GM18502 (cell line): ENCODE data around the gene UBE2E2.

Experiments
- ATAC-seq: cut with Tn5 transposase; IDR thresholded peaks from one replicate; pipeline ENCODE4 v1.9.1; 2021; ENCODE audit warnings: mild to moderate bottlenecking; ENCODE audit not compliant: unreplicated experiment, poor library complexity

UBE2E2 gene

GRCh38 chr3:23425410-23425809, 222.3 kb downstream of the UBE2E2 start:
- ATAC-seq, result no peak

DNA sequence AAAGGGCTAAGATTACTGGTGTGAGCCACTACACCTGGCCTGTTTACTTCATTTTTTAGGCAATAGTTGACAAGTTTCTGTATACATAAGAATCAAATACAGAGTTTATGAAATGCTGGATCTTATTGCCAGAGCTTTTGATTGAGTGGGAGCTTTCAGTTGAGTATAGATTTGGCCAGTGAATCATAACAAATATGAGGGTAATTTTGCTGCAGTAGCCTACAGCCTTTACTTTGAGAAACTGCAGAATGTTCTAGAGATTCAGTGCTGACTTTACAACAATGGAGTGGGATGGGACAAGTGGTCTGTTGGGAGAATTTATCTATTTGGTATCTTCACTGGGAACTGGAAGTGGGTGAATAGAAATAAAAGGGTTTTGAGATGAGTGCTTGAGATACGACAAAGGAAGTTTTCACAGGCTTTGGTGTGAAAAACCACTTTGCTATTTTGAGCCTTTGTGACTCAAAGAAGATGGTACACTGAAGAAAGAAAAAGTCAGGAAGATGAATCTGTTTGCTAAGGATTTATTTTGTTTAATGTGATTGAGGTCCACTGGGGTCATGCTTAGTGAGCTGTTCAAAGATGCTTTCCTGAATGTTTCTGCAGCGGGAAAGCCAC, 227.8 kb downstream of the UBE2E2 start:
- no peak for ATAC-seq

DNA sequence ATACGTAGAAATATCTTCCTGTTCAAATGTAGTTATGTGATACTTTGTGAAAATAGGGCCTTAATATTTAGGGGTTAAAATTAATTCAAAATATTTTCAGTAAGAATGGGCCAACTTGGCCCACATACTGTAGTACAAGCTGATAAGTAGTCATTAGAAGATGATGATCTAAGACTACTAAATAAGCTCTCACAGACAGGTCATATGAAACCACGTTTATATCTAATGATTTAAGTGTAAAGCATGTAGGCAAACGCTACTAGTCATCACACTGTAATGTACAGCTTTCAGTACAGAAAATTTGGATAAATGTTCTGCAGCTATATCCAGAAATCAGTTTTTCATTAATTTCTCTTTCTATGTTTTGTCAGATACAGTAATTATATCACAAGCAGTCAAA, 228.6 kb downstream of the UBE2E2 start:
- ATAC-seq, result no peak

DNA sequence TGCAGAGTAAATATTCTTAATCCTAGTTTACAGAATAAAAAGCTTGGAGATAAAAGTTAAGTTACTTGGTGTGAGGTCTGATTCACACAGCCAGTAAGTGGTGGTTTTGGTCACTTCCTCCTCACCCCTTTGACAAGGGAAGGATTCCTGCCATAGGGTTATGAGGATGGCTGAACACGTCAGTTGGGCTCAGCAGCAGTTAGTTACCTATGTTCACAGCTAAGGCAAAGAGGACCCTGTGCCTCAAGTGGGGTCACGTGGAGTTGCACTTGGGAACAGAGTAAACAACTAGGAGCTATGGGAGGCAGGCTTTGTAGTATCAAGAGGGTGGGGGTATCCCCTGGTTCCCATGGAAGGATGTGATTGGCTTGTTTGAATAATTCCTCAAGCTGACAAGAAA, 232.2 kb downstream of the UBE2E2 start:
- no peak for ATAC-seq

DNA sequence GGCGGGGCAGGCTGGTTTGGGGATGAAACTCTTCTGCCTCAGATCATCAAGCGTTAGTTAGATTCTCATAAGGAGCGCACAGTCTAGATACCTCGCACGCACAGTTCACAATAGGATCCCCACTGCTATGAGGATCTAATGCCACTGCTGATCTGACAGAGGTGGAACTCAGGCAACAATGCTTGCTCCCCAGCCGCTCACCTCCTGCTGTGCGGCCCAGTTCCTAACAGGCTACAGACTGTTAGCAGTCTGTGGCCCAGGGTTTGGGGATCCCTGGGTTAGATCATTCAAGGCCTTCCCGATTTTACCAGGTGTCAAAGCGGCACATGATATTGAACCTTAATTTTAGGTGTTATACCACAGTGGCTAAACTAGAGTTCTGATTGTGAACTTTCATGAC, 232.8 kb downstream of the UBE2E2 start:
- no peak for ATAC-seq

- ATAC-seq, result no peak
Observed at GRCh38 chr3:23437484-23438145, 234.5 kb downstream of the UBE2E2 start.

GRCh38 chr3:23438657-23439056, 235.5 kb downstream of the UBE2E2 start:
- ATAC-seq, result peak; percentile 57

DNA sequence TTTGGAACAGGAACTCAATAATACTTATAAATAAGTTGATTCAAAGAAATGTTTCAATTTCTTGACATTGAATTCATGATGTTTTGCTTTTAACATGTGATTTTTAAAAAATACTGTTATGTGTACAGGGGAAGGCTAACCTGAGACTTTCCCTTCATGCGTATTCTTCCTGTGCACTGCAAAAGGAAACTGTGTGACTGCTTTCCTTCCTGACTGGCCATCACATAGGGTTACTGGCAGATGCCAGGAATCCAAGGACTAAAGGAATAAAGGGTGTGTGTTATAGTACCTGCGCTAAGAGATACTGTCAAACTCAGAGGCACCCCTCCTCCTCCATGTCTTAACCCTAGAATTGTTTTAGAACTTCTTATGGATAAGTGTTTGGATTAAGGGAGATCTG, 236.0 kb downstream of the UBE2E2 start:
- ATAC-seq, result no peak

- no peak for ATAC-seq
Observed at GRCh38 chr3:23440416-23441294, 237.5 kb downstream of the UBE2E2 start.

DNA sequence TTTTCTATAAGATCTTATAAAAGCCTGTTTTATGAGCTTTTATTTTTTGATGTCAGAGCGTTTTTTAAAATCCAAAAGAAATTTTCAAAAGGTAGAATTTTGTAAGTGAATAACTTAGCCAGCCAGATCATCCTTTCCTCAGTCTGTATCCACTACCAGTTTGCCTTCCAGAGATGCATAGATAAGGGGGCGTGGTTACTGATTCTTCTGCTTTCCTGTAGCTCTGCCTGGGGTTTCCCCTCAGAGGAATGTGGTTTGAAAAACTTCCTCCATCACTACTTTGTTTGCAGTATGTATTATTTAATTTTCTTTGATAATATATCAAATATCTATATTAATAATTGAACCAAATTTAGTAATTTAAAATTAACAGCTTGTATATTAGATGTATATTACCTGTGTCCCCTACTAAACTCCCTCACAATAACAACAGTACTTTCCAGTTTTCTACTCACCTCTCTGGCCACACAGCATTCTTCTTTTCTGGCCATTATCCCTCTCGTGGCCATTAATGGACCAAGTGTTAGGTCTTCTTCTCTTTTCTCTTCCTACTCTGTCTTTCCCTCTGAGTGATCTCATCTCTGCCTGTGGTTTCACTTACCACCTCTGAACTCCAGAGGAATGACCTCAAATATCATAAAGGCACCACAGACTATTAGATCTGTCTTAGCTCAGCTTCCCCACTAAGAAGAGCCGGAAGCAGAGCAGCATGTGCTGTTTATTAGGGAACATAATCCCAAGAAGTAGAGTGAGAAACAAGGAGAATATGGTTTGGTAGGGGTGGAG, 239.7 kb downstream of the UBE2E2 start:
- ATAC-seq, result peak; percentile 66

DNA sequence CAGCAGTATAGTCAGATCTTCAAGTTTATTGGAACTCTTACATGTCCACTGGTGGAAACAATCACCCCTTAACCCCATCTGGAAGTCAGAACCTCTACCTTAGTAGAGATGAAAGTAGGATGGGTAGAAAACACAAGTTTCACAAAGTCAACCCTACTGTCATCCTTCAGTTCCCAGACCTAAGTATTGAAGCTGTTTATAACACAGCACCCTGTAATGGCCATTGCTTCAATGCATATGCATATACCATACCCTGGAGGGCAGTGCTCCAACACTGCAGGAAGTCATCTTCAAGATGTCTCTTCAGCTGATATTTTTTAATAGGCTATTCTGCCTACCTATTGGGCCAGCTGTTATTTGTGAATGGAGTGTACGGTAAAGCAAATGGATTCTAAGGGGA, 241.3 kb downstream of the UBE2E2 start:
- ATAC-seq, result no peak

- no peak for ATAC-seq
Observed at GRCh38 chr3:23446301-23446700, 243.2 kb downstream of the UBE2E2 start.

DNA sequence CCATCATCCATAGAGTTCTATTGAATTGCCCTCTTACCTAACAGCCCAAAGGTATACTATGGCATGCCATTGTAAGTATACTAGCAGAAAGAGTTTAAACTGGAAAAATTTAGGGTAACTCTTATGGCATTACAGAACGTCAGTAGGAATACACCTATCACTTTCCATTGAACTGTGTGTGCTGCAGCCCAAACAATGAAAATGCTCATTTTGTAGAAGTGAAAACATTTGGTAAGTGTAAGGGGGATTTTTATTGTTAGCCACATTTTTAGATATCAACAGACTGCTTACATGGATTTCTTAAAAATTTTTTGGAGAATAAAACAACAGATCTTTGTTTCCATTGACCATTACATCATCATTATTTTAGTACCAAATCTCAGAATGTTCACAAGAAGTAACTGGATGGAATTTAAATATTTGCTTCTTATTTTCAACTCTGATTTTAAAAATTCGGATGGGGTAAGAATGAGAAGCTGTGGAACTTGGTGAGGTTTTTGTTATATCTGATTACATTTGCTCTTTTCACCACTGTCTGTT, 245.9 kb downstream of the UBE2E2 start:
- no peak for ATAC-seq

DNA sequence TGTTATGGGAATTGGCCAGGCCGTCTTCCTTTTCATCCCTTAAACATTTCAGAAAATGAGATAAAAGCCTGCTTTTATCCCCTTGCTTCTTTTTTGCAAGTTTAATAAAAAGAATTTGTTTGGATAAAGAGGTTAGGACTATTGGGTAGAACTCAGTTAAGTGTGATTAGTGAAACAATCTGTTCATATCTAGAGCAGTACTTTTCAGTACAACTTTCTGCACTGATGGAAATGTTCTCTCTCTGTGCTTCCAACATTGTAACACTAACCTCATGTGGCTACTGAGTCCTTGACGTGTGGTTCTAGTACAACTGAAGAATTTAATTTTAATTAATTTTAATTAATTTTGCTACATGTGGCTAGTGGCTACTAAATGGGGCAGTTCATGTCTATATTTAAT, 246.9 kb downstream of the UBE2E2 start:
- no peak for ATAC-seq

DNA sequence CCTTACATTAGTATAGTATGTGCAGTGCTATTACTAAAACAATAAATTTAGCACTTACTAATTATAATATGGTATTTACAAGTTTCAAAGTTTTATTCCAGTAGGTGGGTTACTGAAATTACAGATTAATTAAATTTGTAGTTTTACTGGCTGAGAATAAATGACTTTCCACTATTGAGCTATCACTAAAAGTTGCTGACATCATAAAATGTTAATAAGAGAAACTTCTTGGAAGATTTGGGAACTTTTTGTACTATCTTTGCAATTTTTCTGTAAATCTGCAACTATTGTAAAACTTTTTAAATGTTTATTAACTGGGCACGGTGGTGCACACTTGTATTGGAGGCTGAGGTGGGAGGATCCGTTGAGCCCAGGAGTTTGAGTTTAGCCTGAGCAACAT, 247.7 kb downstream of the UBE2E2 start:
- ATAC-seq, result no peak

- ATAC-seq, result no peak
Observed at GRCh38 chr3:23452408-23452807, 249.3 kb downstream of the UBE2E2 start.

- ATAC-seq, result no peak
Observed at GRCh38 chr3:23455084-23455483, 252.0 kb downstream of the UBE2E2 start.

- no peak for ATAC-seq
Observed at GRCh38 chr3:23455775-23456174, 252.6 kb downstream of the UBE2E2 start.

DNA sequence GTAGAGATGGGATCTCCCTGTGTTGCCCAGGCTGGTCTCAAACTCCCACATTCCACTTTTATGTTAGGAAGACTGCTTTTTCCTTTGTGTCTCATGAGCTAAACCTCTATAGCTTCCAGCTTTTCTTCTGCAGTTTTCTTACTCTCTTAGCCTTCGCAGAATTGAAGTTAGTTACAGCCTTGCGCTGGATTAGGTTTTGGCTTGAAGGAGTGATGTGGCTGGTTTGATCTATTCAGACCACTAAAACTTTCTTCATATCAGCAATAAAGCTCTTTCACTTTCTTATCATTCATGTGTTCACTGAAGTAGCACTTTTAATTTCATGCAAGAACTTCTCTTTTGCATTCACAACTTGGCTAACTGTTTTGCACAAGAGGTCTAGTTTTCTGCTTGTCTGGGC, 254.6 kb downstream of the UBE2E2 start:
- ATAC-seq, result no peak

GRCh38 chr3:23459465-23459864, 256.3 kb downstream of the UBE2E2 start:
- ATAC-seq, result no peak
